Bone marrow (tissue), 2 donors: ENCODE measurements around the gene PACS2.

Experiments
- DNase-seq, 2 donors: peaks; one replicate each; lab custom pipeline; 2025; lab: John Stamatoyannopoulos, UW

Gene PACS2

GRCh38 chr14:105388110-105388951 is 73.8 kb downstream of the PACS2 start:
- DNase-seq, result no peak

DNA sequence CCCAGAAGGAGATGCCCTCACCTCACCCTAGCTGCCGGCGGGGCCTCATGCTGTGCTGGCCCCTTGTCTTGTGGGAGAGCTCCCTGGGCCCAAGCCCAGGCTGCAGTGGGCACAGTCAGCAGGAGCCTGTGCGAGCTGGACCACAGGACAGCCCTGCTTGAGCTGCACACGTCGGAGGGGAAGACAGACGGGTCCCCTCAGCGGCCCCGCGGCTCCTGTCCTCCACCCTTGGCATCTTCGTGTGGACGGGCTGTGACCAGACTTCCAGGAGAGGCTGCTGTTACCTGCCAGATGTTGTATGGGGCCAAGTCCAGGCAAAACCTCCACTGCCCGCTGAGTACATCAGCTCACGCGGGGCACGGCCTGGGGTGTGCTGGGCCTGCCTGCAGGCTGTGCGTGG is 74.4 kb downstream of the PACS2 start:
- DNase-seq, result no peak

DNA sequence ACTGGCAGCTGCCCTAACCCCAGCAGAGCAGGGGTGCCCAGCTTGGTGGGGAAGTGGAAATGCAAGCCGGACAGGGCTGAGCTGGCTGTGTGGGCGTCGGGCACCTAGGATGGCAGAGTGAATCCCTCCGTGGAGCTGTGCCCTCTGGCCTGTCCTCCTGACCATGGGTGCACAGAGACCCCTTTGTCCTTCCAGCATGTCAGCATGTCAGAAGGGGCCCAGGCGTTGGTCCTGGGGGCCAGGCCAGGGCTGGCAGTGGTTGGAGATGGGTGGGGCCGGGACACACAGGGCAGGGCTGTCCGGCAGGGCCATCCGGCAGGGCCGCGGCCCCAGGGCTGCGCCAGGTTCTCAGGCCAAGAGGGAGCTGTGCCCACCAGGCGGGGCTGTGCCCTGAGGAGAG is 75.0 kb downstream of the PACS2 start:
- DNase-seq, result no peak

DNA sequence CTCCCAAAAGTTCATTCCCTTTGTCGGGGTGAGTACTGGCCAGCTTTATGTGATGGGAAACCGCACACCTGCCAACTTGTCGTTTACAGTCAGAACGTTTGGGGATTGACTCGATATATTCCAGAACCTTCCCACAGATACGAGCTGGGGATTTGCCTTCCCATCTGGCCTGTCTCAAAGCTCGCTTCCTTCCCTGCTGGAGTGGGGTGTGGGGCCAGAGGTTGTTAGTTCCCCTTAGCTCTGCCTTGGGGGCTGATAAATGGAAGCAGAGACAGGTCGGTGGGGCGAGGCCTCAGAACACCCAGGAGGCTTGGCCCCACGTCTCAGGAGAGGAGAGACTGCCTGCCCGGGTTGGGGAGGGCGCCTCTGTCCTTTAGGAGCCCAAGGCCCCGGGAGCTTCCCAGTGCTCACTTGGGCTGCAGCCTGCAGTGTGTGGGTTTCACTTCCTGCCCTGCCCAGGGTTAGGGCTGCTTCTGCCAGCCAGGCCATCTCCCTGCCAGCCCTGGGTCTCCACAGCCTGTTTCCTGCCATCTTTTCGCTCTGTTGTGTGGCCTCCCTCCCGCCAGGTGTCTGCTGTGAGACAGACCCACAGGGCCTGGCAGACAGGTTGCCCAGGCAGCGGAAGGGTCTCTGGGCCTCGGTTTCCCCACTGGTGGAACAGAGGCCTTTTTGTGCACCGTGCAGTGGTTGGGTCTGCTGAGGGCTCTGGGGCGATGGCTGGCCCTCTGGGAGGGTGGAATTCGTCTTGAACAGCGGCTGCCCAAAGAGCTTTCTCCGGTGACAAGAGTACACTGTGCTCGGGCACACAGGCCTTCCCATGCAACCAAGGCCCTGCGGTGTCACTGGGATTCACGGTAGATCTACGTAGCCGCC is 75.7 kb downstream of the PACS2 start:
- peak; percentile 21 for DNase-seq

DNA sequence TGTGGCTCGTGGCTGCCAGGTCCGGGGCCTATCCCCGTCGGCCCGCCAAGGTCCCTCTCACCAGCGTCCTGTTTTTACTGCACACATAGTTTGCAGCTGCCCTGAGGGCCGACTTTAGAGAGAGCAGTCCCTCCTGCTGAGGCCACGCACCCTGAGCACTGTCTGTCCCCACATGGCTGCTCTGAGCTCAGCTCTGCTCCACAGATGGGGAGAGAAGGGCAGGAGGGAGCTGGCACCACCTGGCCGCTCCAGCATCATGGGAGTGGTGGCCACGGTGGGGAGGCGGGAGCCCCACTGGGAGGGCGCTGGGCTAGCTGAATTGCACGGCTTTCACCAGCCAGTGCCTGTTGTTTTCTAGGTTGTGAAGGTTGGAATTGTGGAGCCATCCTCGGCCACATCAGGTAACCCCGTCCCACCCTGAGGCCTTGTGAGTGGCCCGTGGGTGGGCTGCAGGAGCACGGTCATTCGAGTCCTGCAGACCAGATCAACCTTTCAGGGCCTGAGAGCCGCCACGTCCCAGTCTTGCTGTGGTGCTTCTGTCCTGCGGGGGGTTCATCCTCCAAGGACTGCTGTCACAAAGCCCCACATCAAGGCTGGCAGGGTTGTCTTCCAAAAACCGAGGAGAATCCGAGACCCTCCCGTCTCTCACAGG is 76.4 kb downstream of the PACS2 start:
- no peak for DNase-seq

GRCh38 chr14:105391541-105391940 is 77.0 kb downstream of the PACS2 start:
- DNase-seq, result no peak

GRCh38 chr14:105392131-105393090 is 77.9 kb downstream of the PACS2 start:
- no peak for DNase-seq

GRCh38 chr14:105393151-105393550 is 78.6 kb downstream of the PACS2 start:
- no peak for DNase-seq

- no peak for DNase-seq
Measured at GRCh38 chr14:105394714-105395537, 80.4 kb downstream of the PACS2 start.

- DNase-seq, result no peak
Measured at GRCh38 chr14:105395538-105395854, 80.9 kb downstream of the PACS2 start.

DNA sequence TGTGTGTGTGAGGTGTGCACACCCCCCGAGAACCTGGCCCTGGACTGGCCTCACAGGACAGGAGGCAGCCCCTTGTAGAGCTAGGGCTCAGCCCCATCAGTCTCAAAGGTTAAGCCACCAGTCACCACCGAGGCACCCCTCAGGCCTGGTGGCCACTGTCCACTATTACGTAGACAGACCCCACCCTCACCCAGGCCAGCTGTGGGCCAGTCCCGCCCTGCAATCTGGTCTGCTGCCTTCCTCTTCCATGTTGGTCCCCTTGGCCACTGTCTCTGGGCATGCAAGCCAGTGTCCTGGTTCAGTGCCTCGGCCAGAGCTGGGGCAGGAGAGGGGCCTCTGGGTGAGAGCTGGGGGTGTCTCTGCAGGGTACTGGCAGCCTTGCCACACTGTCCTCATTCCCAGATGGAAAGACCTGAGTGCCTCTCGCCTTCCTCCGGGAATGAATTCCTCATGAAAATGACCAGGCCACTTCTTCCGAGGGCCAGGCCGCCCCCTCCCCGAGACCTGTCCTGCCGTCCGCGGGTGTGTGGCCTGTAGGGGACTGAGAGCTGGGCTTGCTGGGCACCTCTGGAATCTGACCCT is 82.9 kb downstream of the PACS2 start:
- no peak for DNase-seq

DNA sequence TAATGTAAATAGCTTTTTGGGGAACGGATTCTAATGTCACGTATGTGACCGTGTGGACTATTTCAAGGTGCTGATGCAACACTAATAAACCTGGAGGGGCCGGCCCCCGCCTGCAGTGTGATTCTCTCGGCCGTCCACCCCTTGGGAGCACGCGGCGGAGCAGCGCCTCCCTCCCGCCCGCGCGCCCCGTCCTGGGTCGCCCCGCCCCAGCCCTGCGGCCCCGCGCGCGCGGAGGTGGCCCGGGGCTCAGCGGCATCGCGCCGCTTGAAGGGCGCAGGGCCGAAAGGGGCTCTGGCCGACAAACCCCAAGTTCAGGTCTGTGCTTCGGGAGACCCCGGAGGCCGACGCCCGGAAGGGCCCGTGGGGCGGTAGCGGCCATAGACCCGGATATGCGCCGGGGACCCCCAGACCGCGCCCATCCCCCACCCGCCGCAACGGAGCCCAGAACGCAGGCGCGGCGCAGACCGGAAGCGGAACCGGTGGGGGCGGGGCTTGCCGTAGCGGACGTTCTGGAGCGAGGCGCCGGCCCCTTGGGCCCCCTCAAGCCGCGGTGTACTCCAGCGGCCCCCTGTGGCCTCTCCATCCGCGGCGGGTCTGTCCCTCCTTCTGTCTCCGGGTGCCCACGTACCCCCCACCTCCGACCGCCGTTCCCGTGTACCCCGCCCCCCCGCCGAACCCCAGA is 83.6 kb downstream of the PACS2 start, which contains the start of gene TEX22:
TSS of gene TEX22 (plus strand) at position 495 of the 682 bp plus-strand sequence. CDS start 803 bp downstream, outside the sequence.
- peak; percentile 80 to 86 for DNase-seq

DNA sequence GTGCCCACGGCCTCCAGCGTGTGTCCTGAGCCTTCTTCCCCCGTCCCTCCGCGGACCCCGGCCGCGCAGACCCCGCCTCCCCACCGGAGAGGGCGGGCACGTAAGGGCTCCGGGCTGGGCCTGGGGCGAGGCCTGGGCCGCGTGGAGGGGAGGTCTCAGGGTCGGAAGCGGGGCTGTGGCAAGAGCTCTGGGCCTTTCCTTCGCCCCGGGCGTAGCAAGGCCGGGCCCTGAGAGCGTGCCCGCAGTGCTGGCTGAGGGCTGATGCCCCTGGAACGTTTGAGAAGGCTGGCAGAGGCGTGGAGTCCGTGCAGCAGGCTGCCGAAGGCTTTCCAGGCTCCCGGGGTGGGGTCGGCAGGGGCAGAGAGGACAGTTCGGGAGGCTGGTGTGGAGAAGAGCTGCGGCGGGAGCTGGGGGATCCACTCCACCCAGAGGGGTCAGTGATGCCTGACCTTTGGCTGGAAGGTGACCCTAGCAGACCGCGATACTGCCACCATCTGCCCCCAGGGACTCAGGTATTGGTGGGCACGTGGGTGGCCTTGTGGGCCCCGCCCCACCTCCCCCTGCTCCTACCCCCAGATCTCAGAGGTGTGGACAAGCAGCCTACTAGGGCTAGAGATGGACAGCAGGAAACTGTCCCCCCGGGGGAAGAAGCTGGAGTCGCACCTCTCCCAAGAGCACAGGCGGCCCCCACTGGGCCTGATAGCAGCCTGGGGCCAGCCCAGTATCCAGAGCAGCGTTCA is 84.3 kb downstream of the PACS2 start:
- DNase-seq, result no peak

DNA sequence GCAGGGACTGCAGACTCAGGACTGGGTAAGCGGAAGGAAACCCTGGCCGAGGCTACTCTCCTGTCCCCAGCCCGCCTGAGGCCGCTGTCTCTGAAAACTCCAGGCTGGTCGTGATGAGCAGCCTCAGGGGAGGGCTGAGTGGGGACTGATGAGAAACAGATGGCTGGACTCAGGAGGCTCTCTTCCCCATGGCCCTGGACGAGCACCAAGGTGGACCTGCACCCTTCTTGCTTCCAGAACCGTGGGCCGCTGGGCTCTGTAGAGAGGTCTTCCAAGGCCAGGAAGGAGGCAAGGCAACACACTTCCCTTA is 84.9 kb downstream of the PACS2 start:
- DNase-seq, result no peak

DNA sequence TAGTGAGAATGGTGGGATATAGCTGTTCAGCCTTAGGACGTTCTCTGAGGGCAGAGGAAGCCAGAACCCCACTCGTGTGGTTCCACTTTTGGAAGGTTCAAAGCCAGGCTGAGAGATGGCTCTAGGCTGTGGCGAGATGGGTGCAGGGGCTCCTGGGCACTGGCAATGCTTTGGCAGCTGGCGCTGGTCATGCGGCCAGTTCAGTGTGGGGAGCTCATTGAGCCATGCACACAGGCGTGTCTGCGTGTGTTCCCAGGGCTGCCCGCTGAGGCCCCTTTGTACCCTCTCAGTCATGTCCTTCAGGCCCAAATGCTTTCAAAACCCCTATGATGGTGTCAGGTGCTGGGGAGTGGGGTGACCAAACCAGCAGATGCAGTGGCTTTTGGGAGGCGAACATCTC is 85.5 kb downstream of the PACS2 start:
- DNase-seq, result no peak

- DNase-seq, result no peak
Measured at GRCh38 chr14:105401699-105402098, 87.2 kb downstream of the PACS2 start.

DNA sequence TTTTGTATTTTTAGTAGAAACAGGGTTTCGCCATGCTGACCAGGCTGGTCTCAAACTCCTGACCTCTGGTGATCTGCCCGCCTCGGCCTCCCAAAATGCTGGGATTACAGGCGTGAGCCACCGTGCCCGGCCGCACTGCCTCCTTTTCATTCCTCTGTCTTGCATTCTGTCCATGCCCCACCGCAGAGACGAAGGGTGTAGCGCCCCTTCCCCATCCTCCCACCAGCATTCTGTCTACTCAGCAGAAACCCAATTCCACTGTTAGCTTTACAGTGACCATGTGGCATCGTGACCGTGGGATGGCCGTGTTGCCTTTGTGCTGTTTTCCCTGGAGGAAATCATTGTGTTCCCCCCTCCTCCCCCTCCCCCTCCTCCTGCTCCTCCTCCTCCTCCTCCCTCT is 94.0 kb downstream of the PACS2 start:
- DNase-seq, result no peak

DNA sequence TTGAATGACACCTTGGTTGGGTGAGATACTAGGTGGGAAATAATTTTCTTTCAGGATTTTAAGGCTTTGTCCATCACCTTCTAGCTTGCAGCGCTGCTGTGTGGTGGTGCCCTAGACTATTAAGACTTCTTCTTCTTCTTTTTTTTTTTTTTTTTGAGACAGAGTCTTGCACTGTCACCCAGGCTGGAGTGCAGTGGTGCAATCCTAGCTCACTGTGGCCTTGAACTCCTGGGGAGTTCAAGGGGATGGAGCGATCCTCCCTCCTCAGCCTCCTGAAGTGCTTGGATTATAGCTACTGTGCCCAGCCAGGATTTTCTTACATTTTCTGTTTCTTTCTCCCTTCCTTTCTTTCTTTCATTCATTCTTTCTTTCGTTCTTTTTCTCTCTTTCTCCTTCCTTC is 94.8 kb downstream of the PACS2 start:
- DNase-seq, result no peak

- DNase-seq, result no peak
Measured at GRCh38 chr14:105410642-105411016, 96.1 kb downstream of the PACS2 start.
